GM19328 (cell line): Measurements from ENCODE around the gene ABCB11.
"Not testable (repeated sequence)": the region's sequence is repeated elsewhere in the genome, so short reads cannot be mapped to it uniquely, and the experiment has no call there.

Experiments
- ATAC-seq: cut with Tn5 transposase; IDR thresholded peaks from one replicate; pipeline ENCODE4 v1.9.1; 2021; ENCODE audit warnings: mild to moderate bottlenecking, moderate library complexity; ENCODE audit not compliant: unreplicated experiment

Gene ABCB11

DNA sequence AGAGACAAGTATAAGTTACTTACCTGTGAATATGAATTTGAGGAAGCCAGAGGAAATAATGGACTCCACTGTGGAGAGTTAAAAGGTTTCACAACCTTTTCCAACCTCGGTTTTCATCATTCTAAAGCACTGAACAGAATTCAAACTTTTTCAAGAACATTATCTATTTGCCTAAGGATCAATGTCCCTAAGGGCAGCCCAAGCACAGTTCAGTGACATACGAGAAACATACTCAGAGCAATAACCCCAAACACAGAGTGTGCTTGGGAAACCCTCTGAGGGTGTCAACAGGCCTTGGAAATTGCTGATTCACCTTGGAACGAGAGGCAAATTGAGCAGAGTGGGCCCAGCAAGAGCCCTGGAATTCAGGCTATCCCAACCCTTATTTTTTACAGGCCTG, at the start of gene ABCB11:
Gene ABCB11, minus strand, starts transcription at position 123 of the 400 bp plus-strand sequence. CDS start 13,199 bp downstream, outside the sequence.
- ATAC-seq = no peak

DNA sequence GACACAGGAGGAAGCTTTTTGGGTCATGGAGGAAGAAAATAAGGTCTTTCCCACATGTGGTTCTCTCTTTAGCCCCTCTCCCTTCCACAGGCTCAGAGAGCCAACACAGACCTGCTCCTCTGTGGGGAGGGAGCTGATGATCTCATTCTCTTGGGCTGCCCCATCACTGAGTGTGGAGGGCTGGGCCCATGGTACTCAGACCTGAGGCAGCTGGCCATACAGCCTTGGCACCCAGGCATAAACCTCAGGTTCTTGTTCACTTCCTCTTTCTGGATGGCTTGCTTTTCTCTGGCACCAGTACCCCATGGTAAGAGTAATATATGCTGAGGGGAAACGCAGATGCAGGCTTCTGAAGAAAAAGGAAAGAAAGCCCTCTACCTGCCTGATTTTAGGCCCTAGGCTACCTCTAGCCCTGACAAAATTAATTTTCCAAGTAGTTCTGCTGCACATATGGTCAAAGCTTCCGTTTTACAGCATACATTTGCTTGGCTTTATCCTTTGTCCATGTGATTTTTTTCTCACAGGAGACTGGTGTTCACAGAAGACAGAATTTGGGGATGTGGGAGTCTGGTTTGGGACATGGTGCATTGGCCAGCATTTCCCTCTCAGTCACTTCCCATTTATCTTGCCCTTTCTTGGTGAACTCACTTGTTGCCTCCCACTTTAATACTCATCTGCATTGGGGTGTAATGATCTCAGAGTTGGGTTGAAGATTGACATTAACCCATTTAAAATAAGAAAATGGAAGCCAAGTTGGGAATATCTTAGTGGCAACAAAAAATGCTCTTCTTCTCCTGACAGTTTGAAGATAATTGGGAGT, 49.3 kb upstream of the ABCB11 start:
- ATAC-seq = peak; percentile 60

DNA sequence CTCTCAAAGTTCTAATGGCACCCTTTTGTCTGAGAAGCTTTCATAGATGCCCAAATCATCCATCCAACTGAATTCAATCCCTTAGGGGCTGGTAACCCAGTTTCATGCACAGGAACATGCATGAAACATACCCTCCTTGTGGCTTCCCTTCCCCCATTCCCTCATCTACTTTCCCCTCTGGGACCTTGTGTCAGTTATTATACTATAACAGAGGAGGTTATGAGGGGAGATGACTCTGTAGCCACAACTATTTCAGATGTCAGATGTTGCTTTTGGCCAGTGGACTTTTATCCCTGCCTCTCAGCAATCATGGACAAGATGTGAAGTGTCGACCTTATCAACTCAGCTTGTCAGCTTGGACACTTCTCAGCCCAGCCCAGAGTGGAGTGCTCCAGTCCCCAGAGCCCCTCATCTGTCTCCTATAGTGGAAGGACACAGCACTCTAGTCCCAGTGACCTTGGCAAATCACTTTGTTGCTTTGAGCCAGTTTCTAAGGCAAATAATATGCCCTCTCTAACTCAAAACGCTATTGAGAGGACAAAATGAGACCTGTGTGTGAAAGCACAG, 46.6 kb upstream of the ABCB11 start:
- ATAC-seq = no peak

DNA sequence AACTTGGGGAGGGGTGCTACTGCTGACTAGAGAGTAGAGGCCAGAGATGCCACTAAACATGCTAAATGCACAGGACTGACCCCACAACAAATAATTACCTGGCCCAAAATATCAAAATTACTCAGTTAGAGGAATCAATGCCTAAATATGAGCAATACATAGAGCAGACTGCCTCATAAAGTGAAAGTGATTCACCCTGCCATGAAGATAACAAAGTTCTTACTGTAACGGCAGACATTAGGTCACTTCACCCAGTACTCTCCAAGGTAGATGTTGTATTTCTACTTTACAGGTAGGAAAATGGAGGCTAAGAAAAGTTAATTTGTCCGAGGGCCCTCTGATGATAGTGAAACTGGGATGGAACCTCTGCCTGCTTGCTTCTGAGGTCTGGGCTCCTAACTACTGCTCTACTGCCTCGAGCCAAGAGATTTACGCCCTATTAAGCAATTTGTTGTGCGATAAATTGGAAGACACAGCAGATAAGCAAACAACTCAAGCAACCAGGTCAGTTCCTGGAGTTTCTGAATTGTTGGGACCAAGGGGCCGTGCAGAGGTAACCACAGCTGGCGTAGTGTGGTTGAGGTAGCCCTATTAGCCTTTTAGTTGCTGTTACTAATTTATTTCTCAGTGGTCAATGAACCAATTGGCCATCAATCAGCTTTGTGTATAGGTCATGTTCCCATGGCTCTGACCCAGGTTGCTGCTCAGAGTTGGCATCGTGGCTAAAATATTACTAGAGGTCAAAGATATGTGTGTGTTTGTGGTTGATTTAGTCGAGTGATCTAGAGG, 43.0 kb upstream of the ABCB11 start:
- ATAC-seq = no peak

DNA sequence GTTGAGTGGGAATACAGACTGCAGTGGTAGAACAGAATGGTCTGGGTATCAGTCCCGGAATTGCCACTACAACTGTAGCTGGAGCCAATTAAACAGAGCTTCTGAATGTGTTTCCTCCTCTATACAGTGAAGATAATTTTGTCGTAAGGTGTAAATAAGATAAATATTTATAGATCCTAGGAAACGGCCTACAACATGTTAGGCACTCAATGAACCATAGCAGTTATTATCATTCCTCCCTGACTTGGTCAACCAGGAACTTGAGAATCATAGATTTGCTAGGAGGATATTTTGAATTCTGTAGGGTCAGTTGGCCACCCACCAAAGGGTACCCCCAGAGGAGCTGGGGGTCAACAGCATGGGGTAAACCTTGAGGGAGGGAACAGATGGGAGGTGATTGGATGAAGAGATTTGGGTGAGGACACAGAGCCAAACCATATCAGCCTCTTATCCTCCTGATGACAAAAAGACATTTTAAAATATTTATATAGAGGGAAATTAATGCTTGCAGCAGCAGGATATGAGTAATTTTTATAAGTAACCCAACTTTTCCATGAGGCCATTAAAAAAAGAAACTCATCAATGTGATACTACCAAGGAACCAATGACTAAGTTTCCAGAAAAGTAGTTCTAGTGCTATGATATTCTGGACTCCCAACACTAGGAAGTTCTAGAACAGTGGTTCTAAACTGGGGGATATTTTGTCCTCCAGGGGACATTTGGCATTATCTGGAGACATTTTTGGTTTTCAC, 42.3 kb upstream of the ABCB11 start:
- no peak for ATAC-seq

DNA sequence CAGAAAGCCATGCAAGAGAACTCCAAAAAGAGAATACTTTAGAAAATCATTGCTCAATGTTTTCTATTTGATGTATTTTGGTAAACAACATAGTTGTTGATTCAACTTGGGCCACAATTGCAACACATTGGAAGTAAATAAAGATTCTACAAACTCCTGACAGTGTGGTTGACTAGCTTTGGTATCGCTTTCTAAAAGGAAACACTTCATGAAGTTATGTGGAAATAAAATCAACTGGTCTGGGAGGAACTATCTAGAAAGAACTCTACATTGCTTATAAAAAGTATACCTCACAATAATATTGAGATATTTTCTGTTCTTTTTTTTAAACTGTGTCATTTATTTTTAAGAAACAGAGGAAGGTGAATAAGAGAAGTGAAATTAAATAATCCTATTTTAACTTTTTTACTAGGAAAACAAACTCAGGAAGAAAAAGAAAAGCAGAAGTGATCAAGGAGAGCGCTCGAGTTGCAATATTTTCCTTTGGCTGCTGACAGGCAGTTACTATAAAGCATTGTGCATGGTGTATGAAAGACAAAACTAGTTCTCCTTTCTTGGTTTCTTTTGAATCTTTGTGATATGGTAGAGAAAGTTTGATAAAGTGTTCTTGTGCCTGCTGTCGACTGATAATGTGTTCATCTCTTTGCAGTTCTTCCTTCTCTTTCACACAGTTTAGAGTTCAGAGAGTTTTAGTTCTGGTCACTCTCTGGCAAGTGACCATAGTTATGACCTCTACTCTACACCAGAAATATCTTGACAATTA, 41.2 kb upstream of the ABCB11 start:
- ATAC-seq = no peak

DNA sequence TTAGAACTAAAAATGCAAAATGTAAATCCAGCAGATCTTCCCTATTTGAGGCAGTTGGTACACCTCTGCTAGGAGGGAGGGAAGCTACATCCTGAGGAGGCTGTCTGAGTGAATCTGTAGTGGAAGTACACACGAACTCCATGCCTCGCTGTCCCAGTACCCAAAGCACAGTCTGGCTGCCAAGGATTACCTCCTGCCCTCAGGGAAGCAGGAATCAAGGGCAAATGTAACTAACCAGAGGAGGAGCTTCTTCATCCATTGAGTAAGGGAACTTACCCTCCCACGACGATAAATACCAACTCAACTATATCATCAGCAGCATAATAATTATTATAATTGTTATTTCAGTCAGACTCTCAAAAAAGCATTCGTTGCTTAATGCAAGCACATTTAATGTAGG, 40.3 kb upstream of the ABCB11 start:
- ATAC-seq = no peak

DNA sequence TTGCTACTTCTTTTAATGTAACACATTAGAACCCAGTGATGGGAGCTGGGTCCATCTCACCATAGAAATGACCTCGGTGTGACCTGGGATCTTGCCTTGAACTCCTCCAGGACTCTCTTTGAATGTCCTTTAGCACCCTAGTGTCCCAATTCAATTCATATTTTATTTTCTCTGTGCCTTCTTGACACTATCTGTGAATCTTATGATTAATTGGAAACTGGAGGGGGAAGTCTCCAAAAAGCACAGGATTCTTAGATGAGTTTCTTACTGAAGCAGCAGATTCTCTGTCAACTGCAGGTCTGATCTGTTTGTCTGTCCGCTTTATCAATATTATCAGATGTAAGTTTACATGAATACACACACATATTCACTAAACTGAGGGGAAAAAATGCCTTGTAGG, 38.7 kb upstream of the ABCB11 start:
- ATAC-seq = no peak

DNA sequence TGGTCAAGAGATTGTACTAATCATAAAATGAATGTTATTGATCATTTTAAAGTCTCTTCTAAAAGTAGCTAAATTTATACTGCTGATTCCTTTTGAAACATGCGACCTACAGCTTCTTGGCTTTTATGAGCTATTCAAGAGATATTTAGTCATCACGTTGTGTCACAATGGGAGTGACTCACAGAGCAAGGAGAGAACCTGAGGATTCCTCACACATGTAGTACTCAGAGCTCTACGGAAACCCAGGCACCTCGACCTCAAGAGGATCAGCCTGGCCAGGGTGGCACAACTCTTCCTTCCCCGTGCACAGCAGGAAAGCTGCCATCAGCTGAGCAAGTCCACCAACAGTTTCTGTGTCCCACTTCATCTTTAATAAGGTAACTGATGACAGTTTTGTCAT, 38.2 kb upstream of the ABCB11 start, which contains the start of gene DHRS9:
Gene DHRS9, plus strand, starts transcription at position 223 of the 400 bp plus-strand sequence. CDS start 12,019 bp downstream, outside the sequence.
- ATAC-seq = no peak

DNA sequence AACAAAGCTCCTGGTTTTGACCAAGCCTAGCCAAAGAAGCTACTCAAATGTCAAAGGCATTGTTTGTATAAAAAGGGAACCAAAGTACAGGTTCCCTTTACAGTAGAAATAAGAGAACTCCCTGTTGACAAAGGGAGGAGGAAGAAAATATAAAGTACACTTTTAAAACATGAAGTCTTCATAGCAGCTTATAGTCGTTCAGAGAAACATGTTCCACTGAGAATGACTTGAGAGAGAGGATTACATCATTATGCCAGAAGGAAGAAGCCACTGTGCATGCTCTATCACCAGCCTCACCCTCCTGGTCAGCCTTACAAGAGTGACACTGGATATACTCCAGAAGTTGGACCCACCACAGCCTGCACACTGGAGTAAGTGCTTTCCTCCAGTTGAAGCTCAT, 35.8 kb upstream of the ABCB11 start:
- ATAC-seq = no peak

DNA sequence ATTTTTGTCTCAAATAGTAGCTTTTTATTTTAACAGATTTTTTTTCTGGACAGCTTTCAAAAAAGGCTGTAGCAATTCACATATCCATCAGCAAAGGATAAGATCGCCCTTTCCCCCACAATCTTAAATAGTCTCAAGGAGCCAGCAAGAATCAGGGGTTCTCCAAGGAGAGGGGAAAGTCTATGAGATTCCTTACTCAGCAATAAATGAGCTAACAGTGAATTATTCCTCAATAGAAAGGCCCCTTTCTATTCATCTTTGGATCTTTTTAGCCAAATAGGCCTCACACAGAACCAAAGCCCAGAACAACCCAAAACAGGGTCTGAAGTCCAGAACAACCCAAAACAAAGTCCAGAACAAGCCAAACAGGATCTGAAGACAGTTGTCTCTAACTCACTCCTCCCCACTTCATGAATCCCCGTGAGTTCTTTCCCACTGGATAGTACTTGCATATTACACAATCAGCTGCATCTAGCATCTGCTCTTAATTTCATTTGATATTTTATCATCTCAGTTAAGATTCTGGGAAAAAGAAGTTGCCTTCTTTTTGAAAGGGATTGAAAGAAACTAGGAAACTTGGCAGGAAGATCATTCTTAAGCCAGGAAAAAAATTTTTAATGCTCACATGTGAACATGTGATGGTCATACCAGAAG, 34.9 kb upstream of the ABCB11 start:
- ATAC-seq = no peak

DNA sequence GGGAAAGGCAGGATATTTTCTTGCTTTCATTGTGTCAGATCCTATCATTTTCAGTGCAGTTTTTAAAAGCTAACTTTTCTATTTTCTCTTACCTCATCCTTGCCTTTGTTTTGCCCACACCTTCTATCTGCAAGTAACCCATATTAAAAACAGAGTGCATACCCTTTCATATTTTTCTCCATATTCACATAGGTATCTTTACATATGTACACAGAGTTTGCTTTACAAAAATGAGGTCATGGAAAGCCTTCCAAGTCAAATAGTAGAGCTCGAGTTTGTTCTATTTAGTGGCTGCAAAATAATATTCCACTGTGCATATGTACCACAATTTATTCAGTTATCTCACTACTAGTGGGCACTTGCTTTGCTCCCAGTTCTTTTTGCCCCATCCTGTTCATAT, 34.3 kb upstream of the ABCB11 start:
- no peak for ATAC-seq

DNA sequence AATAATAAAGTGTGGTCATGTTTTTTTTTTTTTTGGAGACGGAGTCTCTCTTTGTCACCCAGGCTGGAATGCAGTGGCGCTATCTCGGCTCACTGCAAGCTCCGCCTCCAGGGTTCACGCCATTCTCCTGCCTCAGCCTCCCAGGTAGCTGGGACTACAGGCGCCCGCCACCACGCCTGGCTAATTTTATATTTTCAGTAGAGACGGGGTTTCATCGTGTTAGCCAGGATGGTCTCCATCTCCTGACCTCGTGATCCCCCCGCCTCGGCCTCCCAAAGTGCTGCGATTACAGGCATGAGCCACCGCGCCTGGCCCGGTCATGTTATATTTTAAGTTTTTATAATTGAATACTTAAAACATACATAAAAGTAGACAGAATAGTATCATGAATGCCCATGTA, 33.1 kb upstream of the ABCB11 start:
- ATAC-seq = not testable (repeated sequence)

DNA sequence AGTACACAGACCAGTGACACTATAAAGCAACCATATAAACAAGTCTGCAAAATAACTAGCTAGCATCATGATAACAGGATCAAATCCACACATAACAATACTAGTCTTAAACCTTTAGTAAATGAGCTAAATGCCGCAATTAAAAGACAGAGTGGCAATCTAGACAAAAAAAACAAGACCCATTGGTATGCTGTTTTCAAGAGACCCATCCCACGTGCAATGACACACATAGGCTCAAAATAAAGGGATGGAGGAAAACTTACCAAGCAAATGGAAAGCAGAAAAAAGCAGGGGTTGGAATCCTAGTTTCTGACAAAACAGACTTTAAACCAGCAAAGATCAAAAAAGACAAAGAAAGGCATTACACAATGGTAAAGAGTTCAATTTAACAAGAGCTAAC, 23.5 kb upstream of the ABCB11 start:
- not testable (repeated sequence) for ATAC-seq

DNA sequence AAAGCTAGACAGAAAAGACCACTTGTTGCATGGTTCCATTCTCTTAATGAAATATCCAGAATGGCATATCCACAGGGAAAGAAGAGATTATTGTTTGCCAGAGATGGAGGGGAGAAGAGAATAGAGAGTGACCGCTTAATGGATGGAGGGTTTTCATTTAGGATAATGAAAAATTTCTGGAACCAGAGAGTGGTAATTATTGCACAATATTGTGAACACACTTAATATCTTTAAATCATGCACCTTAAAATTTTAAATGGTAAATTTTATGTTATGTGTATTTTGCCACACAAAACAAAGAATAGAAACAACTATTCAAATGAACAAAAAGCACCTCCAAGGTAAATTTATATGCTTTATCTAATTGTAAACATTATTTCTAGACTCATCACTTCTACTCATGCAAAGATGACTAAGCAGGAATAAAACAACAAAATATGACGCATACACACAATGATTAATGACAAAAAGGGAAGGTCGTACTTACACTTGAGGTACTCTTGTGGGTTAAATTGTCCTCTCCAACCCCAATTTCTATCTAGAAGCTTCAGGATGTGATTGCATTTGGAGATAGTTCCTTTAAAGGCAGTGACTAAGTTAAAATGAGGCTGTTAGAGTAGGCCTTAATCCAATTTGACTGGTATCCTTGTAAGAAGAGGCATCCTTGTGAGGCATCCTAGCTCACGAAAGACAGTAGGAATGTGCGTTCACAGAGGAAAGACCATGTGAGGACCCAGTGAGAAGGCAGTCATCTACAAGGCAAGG, 19.5 kb upstream of the ABCB11 start:
- ATAC-seq = no peak

DNA sequence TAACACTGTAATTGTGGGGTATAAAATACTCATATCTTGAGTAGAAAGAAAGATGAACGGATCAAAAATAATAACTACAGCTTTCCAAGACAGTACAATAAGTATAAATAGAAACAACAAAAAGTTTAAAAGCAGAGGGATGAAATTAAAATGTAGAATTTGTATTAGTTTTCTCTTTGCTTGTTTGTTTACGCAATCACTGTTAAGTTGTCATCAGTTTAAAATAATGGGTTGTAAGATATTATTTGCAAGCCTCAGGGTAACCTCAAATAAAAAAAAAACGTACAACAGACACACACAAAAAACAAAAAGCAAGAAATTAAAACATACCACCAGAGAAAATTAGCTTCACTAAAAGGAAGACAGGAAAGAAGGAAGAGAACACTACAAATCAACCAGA, 18.0 kb upstream of the ABCB11 start:
- no peak for ATAC-seq

DNA sequence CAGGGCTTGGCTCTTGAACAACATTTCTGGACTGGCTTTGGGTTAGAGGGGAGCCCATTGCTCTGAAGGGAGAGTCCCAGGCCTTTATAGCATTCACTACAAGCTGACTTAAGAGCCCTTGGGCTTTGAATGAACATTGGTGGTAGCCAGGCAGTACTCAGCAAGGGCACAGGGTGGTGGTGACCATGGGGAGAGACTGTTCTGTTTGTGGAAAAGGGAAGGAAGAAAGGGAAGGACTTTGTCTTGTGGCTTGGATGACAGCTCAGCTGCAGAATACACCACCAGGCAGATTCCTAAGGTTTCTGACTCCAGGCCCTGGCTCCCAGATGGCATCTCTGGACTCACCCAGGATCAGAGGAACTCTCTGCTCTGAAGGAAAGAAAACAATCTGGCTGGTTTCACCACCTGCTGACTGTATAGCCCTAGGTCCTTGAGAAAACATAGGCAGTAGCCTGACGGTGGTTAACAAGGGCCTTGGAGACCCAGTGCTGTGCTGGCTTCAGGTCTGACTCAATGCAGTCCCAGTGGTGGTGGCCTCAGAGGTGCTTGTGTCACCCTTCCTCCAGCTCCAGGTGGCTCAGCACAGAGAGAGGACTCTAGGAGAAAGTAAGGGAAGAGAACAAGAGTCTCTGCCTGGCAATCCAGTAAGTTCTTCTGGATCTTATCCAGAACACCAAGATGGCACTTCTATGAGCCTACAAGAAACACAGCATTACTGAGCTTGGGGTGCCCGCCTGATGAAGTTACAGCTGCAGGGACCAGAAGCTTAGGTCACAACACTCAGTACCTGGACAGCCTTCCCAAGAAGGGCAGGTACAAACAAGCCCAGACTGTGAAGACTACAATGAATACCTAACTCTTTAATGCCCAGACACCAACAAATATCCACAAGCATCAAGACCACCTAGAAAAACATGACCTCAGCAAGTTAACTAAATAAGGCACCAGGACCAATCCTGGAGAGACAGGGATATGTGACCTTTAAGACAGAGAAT, 16.4 kb upstream of the ABCB11 start:
- ATAC-seq = no peak
